ENCODE data around the gene ANKRD10.

The ANKRD10 gene

GRCh38 chr13:110914331-110915056, 375 bp downstream of the ANKRD10 start:
- no peak for DNase-seq

GRCh38 chr13:110914081-110914330, 863 bp downstream of the ANKRD10 start:
- no peak for DNase-seq

- DNase-seq: no peak
Measured at GRCh38 chr13:110913322-110914080, 1.4 kb downstream of the ANKRD10 start.

- DNase-seq: no peak
Measured at GRCh38 chr13:110912651-110913051, 2.2 kb downstream of the ANKRD10 start.

GRCh38 chr13:110911880-110912279, 3.0 kb downstream of the ANKRD10 start:
- DNase-seq: no peak

GRCh38 chr13:110910013-110910890, 4.6 kb downstream of the ANKRD10 start:
- no peak for DNase-seq

- no peak for DNase-seq
Measured at GRCh38 chr13:110907951-110908898, 6.6 kb downstream of the ANKRD10 start.

GRCh38 chr13:110907301-110907700, 7.6 kb downstream of the ANKRD10 start:
- no peak for DNase-seq

GRCh38 chr13:110904748-110905147, 10.1 kb downstream of the ANKRD10 start:
- DNase-seq: no peak

GRCh38 chr13:110902370-110902769, 12.5 kb downstream of the ANKRD10 start:
- no peak for DNase-seq

- DNase-seq: no peak
Measured at GRCh38 chr13:110897521-110897920, 17.3 kb downstream of the ANKRD10 start.

GRCh38 chr13:110897014-110897413, 17.9 kb downstream of the ANKRD10 start:
- DNase-seq: no peak

GRCh38 chr13:110894086-110894485, 20.8 kb downstream of the ANKRD10 start:
- DNase-seq: no peak

GRCh38 chr13:110893571-110893970, 21.3 kb downstream of the ANKRD10 start:
- no peak for DNase-seq

GRCh38 chr13:110890279-110891165, 24.3 kb downstream of the ANKRD10 start:
- DNase-seq: no peak

GRCh38 chr13:110888390-110888789, 26.5 kb downstream of the ANKRD10 start:
- DNase-seq: no peak

GRCh38 chr13:110887597-110888333, 27.1 kb downstream of the ANKRD10 start:
- DNase-seq: no peak

- DNase-seq: no peak
Measured at GRCh38 chr13:110886870-110887596, 27.8 kb downstream of the ANKRD10 start.

GRCh38 chr13:110885966-110886869, 28.7 kb downstream of the ANKRD10 start:
- no peak for DNase-seq

Measured in SIG-M5 (cell line).